ENCODE results near the gene CHI3L2.

CHI3L2 gene

DNA sequence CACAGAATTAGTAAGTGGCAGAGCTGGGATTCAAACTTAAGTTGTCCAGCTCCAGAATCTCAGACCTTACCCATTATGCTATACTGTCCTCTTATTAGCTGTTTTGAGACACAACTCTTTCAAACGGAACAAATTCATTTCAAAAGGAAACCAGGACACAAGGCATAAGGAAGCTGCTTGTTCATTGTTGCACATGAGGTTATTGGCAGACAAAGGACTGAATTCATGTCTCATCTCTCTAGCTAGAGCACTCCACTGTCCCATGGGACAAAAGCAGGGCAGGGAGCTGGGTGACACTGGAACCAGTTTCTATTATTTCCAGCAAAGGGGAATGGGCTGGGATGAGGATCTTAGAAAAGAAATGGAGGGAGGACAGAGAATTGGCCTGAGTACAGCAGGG lies 26.4 kb downstream of the CHI3L2 start:
- DNase-seq (ENCODE audit: low read depth), result no peak

DNA sequence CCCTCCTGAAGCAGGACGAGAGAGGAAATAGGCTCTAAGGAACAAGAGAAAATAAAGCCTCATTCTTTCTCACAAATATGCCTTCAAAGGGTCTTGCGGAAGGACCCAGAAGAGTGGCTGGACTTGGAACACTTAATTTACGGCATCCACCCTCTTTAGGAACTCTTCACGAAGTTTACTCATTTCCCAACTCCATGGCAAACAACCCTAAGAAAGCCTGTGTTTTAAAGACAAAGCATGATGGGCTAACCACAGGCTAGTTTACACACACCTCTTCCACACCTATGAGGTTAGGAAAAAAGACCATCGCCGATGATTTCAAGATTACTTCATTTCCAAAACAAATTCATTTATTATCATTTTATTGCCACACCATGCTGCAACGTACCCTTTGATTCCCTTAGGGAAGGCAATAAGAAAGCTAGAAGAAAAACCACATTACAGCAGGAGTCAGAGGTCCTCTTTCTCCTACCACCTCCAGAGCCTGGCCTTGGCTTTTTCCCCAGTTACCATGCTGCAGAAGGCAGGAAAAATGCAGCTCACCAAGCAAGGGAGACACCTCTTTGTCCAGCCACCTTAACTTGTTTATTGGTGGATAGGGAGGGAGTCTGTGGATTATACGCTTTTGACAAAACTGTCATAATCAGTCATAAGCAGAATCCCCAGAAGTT lies 29.6 kb downstream of the CHI3L2 start:
- DNase-seq (ENCODE audit: low read depth), result no peak

DNA sequence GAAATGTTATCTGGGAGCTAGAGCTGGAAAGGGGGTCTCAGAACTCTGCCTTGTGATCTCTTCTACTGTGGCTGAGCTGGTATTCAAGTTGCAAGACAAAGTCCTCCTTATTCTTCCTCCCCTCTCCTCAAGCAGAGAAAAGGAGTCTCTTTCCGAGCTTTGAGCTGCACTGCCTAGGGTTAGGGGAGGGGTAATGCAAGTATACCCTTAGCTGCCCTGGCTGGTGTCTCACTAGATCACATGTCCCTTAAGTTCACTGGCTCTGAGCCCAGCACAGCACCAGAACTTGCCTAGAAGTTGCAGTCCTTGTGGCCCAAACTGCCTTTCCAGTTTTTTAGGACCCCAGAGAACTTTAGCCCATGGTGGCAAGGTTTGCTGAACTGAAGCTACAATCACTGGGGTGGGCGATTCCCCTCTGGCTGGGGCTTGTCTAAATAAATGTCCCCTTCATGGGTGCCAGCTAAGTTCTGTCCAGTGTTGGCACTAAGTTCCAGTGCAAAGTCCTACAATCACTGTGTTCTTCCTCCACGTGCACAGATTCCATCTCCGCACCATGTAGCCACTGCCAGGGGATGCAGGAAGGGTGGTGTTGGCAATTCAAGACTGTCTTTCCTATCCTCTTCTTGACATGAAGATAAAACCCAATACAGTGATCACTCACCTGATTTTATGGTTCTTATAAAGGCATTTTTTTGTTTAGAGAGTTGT lies 40.4 kb downstream of the CHI3L2 start:
- DNase-seq (ENCODE audit: low read depth), result no peak

DNA sequence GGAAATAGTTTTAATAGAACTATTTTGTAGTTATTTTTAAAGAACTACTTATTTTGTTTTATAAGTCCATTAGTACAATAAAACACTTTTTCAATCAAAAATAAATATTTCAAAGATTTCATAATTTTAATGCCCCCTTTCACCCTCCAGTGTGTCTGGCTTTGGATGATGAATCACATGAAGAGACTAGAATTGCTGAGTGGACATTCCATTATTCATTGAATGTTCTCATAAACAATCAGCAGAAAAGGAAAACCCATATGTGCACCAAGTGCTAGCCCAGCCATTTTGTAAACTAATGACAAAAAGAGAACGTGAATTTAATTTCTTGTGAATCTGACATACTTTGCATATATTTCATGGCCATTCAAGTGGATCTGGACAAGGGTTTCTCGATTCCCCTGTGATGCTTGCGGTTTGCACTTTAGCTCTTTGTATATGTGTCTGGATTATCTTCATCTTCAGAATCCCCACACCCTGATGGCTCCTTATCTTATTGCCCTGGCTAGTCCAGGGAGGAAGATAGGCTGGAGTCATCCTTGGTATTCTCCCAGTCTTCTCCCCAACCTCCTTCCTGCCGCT lies 42.4 kb downstream of the CHI3L2 start:
- DNase-seq (ENCODE audit: low read depth), result no peak

DNA sequence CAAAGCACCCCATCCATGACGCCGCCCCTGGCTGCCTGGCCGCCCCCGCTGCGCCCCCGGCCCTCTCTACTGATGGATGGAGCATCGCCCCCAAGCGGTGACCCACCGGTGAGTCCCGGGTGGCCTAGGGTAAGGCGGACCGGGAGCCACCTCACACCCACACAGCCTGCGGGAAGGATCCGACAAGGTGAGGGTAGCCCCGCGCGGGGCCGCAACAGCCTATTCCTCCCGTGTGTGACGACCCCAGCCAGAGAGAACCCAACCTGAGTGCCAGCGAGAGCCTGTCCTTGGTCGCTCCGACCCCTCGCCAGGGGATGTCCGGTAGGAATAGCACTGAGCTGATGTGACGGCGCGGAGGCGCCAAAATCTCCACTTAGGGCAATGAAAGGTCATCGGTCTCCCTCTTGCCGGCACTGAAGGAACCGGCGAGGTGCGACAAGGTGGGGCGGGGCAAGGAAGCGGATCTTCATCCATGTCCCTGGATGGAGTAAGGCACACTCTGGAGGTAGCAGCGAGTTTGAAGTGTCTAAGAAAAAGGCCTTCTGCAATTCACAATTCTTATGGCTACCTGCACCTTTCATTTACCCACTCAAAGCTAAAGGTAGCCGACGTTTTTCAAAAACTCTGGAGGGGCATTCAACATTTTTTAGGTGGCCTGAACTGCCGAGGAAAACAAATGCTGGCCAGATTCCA lies 43.4 kb downstream of the CHI3L2 start:
- no peak for DNase-seq (ENCODE audit: low read depth)

DNA sequence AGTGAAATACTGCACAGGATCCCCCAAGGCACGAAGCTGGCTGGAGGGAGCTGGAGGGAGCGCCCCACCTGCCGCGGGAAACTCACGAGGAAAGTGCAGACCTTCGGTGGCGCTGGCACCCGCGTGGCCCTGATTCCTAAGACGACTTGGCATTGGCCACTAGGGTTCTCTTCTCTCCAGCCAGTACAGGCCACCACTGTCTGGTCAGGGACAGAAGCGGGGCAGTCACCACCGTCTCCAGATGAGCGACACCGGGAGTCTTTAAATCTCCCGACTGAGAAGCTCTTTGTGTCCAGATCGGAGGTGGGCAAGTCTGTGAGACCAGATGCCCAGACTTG lies 43.9 kb downstream of the CHI3L2 start:
- no peak for DNase-seq (ENCODE audit: low read depth)

DNA sequence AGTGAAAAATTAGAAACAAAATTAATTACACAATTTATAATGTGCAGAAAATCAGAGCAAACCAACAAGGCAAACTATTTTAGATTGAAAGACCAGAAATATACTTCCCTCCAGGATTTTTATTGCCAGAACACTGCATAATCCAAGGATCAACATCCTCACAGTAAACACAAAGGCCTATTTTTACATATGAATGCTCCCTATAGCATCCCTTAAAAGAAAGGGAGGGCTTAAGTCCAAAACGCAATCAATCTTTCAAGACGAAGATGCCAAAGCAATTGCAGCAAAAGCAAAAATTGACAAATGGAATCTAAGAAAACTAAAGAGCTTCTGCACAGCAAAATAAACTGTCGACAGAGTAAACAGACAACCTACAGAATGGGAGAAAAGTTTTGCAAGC lies 44.6 kb downstream of the CHI3L2 start:
- DNase-seq (ENCODE audit: low read depth), result no peak

DNA sequence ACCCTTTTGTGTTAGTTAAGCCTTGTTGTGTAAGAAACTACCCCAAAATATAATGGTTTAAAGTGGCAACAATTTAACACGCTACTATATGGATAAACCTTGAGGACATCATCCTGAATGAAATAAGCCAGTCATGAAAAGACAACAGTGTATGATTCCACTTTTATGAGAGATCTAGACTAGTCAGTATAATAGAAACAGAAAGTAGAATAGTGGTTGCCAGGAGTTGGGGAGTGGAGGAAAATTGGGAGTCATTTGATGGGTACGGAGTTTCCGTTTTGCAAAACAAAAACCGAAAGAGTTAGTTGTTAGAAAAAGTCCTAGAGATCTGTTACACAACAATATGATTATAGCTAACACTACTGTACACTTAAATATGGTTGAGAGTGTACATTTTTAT lies 47.1 kb downstream of the CHI3L2 start:
- no peak for DNase-seq (ENCODE audit: low read depth)

DNA sequence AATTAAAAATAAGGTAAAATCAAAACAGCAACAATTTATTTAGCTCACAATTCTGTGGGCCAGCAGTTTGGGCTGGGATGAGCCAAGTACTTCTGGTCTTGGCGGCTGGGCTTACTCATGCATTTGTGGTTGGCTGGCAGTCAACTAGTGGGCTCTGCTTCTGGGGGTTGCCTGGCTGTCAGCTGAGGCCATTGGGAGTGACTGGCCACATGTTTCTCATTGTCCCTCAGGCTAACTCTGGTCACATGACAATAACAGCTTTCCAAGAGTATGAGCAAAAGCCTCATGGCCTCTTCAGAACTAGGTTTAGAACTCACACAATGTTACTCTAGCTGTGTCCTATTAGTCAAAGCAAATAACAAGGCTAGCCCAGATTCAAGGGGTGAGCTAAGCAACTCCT lies 47.6 kb downstream of the CHI3L2 start:
- DNase-seq (ENCODE audit: low read depth), result peak; percentile 66

DNA sequence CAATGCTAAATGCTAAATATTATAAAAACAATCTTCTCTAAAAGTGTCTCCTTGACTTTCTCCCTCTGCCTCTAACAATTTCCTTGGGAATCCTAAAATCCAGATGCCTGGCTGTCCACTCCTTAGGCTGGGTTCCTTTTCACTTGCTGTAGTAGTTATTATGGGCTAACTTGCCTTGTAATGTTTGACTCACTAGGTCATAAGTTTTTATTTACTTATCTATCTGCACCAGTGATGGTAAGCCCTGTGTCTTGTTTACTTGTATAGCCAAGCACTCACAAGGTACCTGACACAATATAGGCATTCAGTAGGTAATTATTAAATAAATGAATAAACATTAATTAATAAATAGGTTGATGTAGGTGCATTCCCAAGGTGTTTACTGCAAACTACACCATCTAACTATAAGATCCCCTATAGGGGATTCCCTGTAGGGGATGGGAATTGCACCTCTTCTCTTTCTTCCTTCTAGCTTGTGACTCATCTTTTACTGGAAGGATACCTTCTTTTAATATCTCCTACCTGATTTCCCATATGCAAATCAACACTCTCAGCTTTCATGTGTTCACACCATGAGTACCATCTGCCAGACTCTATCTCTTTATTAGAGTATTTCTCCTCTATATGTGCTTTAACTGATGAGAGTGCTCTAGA lies 48.4 kb downstream of the CHI3L2 start:
- no peak for DNase-seq (ENCODE audit: low read depth)

DNA sequence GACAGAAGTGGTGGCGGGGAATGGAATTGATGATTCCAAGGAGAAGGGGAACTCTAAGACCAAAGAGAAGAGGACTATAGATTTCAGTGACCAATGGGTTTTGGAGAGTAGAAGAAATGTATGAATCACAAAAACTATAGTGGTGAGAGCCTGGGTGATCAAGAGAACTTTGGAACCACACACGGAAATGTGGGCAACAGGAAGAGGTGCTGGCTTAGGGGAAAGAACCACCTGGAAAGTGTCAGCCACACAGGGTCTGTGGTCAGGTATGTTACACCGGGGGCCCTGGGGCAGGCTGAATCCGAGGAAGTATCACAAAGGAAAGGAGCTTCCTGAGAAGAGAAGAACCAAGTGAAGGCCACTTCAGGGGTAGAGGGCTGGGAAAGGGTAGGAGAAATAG lies 51.6 kb downstream of the CHI3L2 start:
- DNase-seq (ENCODE audit: low read depth), result no peak

DNA sequence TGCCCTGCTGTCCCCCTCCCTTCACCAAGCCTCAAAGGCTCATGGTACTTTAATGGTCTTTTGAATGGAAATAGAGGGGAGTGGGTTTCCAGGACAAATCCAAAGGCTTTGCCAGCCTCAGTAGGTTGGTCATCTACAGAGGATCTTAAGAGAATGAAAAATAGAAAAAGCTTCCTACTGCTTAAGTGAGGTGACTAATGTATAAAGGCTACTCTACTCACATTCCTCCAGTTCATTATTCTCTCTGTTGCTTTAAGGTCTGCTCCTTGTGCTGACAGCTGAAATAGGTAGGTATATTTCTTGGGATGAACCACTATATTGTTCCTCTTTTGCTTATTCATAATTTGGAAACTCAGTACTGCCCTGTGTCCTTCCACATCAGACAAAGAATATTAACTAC lies 52.8 kb downstream of the CHI3L2 start:
- no peak for DNase-seq (ENCODE audit: low read depth)

DNA sequence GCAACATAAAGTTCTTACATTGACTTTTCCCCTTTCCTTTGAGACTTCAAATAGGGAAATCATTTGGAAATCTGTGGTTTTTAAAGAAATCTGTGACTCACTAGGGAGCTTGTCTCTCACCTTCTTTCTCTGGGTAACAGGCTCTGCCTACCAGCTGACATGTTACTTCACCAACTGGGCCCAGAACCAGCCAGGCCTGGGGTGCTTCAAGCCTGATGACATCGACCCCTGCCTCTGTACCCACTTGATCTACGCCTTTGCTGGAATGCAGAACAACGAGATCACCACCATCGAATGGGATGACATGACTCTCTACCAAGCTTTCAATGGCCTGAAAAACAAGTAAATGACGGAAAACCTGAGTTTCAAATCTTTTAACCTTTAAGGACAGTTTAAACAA lies 53.9 kb downstream of the CHI3L2 start:
- no peak for DNase-seq (ENCODE audit: low read depth)

DNA sequence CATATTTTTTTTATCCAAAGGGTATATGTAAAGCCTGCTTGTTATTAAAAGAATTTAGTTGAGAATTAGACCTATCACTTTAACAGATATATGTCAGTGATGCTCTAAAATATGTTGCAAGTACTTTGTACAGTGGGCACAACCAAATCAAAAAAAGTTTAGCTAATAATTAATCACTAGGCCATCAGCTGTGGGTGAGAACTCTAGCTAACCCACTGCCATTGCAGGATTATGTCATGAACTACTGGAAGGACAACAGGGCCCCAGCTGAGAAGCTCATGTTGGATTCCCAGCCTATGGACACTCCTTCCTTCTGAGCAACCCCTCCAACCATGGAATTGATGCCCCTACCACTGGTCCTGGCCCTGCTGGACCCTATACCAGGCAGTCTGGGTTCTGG lies 56.3 kb downstream of the CHI3L2 start:
- no peak for DNase-seq (ENCODE audit: low read depth)

DNA sequence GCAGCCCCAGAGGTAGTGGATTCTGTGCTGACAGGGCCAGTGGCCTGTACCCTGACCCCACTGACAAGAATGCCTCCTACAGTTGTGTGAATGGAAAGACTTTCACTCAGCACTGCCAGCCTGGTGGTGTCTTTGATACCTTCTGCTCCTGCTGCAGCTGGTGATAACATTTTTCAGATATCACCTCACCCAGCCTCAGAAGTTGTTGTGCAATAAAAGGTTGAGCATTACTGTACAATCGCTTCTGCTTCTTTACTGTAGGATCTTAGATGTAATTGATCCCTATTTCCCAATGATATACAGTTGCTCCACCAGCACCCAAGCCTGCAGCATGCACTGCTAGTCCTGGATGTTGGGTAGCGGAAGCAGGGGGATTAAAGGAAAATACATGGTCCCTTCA lies 58.4 kb downstream of the CHI3L2 start:
- DNase-seq (ENCODE audit: low read depth), result no peak

DNA sequence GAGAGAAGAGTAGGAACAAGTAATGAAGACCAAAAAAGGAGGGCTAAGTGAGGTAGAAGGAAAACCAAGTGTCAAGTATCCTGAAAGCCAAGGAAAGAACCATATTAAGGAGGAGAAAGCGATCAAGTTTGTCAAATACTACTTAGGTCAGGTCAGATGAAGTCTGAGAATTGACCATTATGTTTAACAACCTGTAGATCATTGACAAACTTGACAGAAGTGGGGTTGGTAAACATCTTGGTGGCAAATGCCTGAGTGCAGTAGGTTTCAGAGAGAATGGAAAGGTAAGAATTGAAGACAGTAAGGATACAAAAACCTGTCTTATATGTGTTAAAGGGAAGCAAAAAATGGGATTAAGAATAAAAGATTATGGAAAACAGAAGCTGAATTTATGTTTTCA lies 59.4 kb downstream of the CHI3L2 start:
- DNase-seq (ENCODE audit: low read depth), result no peak

DNA sequence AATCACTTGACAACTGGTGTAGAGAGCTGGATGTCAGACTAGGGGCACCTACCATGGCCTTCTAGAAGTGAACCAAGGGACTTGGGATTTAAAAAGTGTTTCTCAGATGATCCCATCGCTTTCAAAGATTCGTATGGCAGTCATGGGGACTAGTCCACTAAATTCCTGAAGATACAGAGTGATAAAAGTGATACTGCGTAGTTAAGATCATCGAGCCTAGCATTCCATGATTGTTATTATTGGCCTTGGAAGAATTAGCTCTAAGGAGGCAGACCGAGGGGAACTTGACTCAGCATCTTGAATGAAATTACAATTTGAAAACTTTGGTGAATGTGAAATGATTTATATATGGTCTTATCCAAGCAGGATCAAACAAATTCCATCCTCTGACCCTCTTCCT lies 61.9 kb downstream of the CHI3L2 start:
- no peak for DNase-seq (ENCODE audit: low read depth)

DNA sequence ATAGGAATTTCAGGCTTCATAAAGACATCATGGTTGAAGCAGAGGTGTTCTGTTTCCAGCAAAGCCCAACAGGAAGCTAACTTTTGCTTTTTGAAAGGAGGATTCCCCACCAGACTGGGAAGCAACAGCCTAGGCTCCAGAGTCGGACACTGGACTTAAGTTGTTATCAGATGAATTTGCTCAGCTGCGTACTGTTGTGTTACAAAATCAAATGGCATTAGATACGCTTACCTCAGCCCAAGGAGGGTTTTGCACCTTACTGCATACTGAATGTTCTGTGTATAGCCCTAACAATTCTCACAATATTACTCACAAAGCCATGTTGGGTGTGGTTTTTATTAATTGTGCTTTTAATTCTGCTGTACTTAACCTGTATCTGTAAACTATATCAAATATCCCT lies 62.6 kb downstream of the CHI3L2 start:
- DNase-seq (ENCODE audit: low read depth), result no peak

DNA sequence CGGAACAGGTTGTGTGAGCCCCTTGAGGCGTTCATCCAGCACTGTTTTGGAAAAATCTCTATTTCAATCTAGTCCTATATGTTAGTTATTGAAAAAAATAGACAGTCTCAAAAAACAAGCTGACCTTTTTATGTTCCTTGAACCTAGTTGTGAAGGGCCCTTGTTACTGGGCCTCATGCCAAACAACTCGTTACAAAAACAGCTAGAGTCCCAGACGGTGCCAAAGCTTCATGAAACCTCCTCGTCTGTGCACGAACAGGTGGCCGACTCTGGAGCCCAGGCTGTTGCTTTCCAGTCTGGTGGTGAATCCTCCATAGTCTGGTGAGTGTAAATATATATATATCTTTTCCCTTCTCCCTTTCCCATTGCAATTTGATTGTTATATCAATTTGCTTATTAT lies 63.1 kb downstream of the CHI3L2 start, which contains the start of gene CHIA:
Gene CHIA (plus strand): TSS at position 222 of the 400 bp plus-strand sequence. CDS start 19,617 bp downstream, outside the sequence.
- no peak for DNase-seq (ENCODE audit: low read depth)
